SK-N-MC (cell line): ENCODE results near the gene ZNF335.

ENCODE experiments used
- EZH2 ChIP-seq: fragments of 200-600 bp; sonication (generic); IDR thresholded peaks from one replicate; pipeline ENCODE4 v1.6.1; 2017; ENCODE audit warnings: antibody characterized with exemption
- POLR2AphosphoS5 ChIP-seq: IDR thresholded peaks from 2 replicates; pipeline ENCODE4 v1.6.1; 2012; ENCODE audit warnings: mild to moderate bottlenecking, low read depth, low read length, borderline replicate concordance

DNA sequence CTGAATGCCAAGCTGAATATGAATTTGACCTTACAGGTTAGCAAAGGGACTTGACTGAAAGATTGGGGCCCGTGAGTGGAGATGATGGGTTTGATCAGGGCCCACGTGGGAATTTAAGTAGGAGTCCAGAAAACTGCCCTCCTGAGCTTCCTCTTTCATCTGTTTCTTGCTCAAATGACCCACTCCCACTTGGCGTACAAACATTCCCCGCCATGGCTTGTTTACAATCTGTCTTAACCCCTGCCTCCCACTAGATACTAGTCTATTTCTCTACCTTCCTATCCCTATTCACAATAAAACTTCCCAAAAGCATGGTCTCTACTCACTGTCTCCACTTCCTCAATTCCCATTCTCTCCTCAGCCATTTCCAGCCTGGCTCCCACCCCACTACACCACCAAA lies 46.1 kb upstream of the ZNF335 start:
- no peak for TF ChIP-seq POLR2AphosphoS5
- no peak for TF ChIP-seq EZH2
